GM23338 (cell line): ENCODE results near the gene MTMR1. TPM values are rescaled to one million over a fixed set of nuclear protein-coding genes. Genes with fewer than 3 reads are reported as not detected.

Experiments
- ATAC-seq: fragments of 200-7000 bp; cut with Tn5 transposase; 3 replicates; pipeline ENCODE4 v1.9.1; 2020
- DNase-seq: peaks from one replicate; pipeline ENCODE4 v3.0.0-alpha.2; 2015; ENCODE audit warnings: low spot score
- H2AFZ ChIP-seq: fragments of 200-600 bp; sonication (generic); 2 replicates; pipeline ENCODE4 v1.8.0; 2016; ENCODE audit warnings: antibody characterized with exemption, mild to moderate bottlenecking, moderate library complexity
- H3F3A ChIP-seq: fragments of 200-600 bp; sonication (generic); replicated peaks from 2 replicates; pipeline ENCODE4 v1.8.0; 2017; ENCODE audit warnings: antibody characterized with exemption, mixed run types, low read depth
- H3K27ac ChIP-seq: fragments of 200-600 bp; sonication (generic); 2 replicates; pipeline ENCODE4 v1.6.1; 2016; ENCODE audit warnings: low read depth
- H3K27me3 ChIP-seq: fragments of 200-600 bp; sonication (generic); 2 replicates; pipeline ENCODE4 v1.8.0; 2016; ENCODE audit warnings: mild to moderate bottlenecking, mixed run types, moderate library complexity; ENCODE audit not compliant: insufficient read depth
- H3K36me3 ChIP-seq: fragments of 200-600 bp; sonication (generic); 2 replicates; pipeline ENCODE4 v1.8.0; 2016; ENCODE audit warnings: mild to moderate bottlenecking; ENCODE audit not compliant: insufficient read depth
- H3K4me1 ChIP-seq: fragments of 200-600 bp; sonication (generic); 2 replicates; pipeline ENCODE4 v1.8.0; 2016; ENCODE audit warnings: mild to moderate bottlenecking, moderate library complexity; ENCODE audit not compliant: insufficient read depth
- H3K4me2 ChIP-seq: fragments of 200-600 bp; sonication (generic); 2 replicates; pipeline ENCODE4 v1.7.1; 2017; ENCODE audit warnings: mixed run types
- H3K4me3 ChIP-seq: fragments of 200-600 bp; sonication (generic); 2 replicates; pipeline ENCODE4 v1.6.1; 2016; ENCODE audit warnings: mixed run types
- H3K79me2 ChIP-seq: fragments of 200-600 bp; sonication (generic); replicated peaks from 2 replicates; pipeline ENCODE4 v1.8.0; 2017; ENCODE audit warnings: mild to moderate bottlenecking; ENCODE audit not compliant: insufficient read depth
- H3K9me2 ChIP-seq: fragments of 200-600 bp; sonication (generic); 2 replicates; pipeline ENCODE4 v1.8.0; 2017; ENCODE audit not compliant: insufficient read depth
- H4K20me1 ChIP-seq: fragments of 200-600 bp; sonication (generic); replicated peaks from 2 replicates; pipeline ENCODE4 v1.8.0; 2017; ENCODE audit warnings: mild to moderate bottlenecking; ENCODE audit not compliant: insufficient read depth
- H3K27ac Mint-ChIP-seq: 2 replicates; pipeline ENCODE4 v1.8.0; 2020; ENCODE audit warnings: inconsistent platforms, mild to moderate bottlenecking, moderate library complexity, mixed read lengths
- H3K27me3 Mint-ChIP-seq: 3 replicates; pipeline ENCODE4 v1.8.0; 2022; ENCODE audit warnings: low read depth, mild to moderate bottlenecking, moderate library complexity, mixed read lengths, inconsistent platforms; ENCODE audit not compliant: insufficient read depth, poor library complexity
- H3K36me3 Mint-ChIP-seq: 3 replicates; pipeline ENCODE4 v1.8.0; 2021; ENCODE audit warnings: low read depth, mild to moderate bottlenecking, inconsistent platforms, moderate library complexity, mixed read lengths
- H3K4me1 Mint-ChIP-seq: 3 replicates; pipeline ENCODE4 v1.8.0; 2020; ENCODE audit warnings: mild to moderate bottlenecking, inconsistent platforms, mixed read lengths
- H3K4me3 Mint-ChIP-seq: 3 replicates; pipeline ENCODE4 v1.8.0; 2021; ENCODE audit warnings: moderate library complexity, mild to moderate bottlenecking, inconsistent platforms, mixed read lengths
- H3K9me3 Mint-ChIP-seq: 3 replicates; pipeline ENCODE4 v1.8.0; 2020; ENCODE audit warnings: moderate library complexity, mild to moderate bottlenecking, inconsistent platforms, mixed read lengths
- CREB1 ChIP-seq: fragments of 250-450 bp; sonication (Bioruptor Pico); IDR thresholded peaks from 2 replicates; pipeline ENCODE4 v1.5.0; 2020; ENCODE audit warnings: low read depth, mild to moderate bottlenecking, moderate library complexity
- CTCF ChIP-seq, 2 experiments: fragments of 200-600 bp in 1 of 2; sonication (generic) in 1 of 2; conservative IDR thresholded peaks; 2 replicates each; pipeline versions ENCODE4 v1.5.1 to v1.6.1; 2016 to 2017; ENCODE audit warnings: antibody characterized with exemption in 2 of 2, low read depth in 2 of 2, mild to moderate bottlenecking in 2 of 2, moderate library complexity in 1 of 2
- ETS1 ChIP-seq: IDR thresholded peaks from 2 replicates; pipeline ENCODE4 v1.6.1; 2016; ENCODE audit warnings: antibody characterized with exemption
- EZH2 ChIP-seq: fragments of 200-600 bp; sonication (generic); IDR thresholded peaks from one replicate; pipeline ENCODE4 v1.8.0; 2017; ENCODE audit warnings: antibody characterized with exemption, mild to moderate bottlenecking, low read depth; ENCODE audit not compliant: unreplicated experiment
- JUNB ChIP-seq: IDR thresholded peaks from one replicate; pipeline ENCODE4 v1.6.1; 2016; ENCODE audit warnings: antibody characterized with exemption; ENCODE audit not compliant: unreplicated experiment
- NANOG ChIP-seq: IDR thresholded peaks from 2 replicates; pipeline ENCODE4 v1.6.1; 2016; ENCODE audit warnings: antibody characterized with exemption, borderline replicate concordance
- POLR2AphosphoS5 ChIP-seq: IDR thresholded peaks from 2 replicates; pipeline ENCODE4 v1.6.1; 2016; ENCODE audit warnings: antibody characterized with exemption, low read depth
- REST ChIP-seq: IDR thresholded peaks from one replicate; pipeline ENCODE4 v1.6.1; 2018; ENCODE audit warnings: antibody characterized with exemption; ENCODE audit not compliant: unreplicated experiment
- STAT1 ChIP-seq: IDR thresholded peaks from one replicate; pipeline ENCODE4 v1.6.1; 2016; ENCODE audit warnings: antibody characterized with exemption; ENCODE audit not compliant: unreplicated experiment
- ZNF331 ChIP-seq: fragments of 250-450 bp; sonication (Bioruptor Pico); IDR thresholded peaks from 2 replicates; pipeline ENCODE4 v1.5.0; 2020; ENCODE audit warnings: low read depth, mild to moderate bottlenecking, moderate library complexity
- polyA plus RNA-seq: library from polyadenylated mRNA; unstranded; fragments of >200 nt; fragmentation: Nextera tagmentation; extraction: Ambion mirVana; gene quantifications from 2 replicates; pipeline ENCODE4 v1.2.1, GENCODE V29; 2016
- total RNA-seq: library from RNA; depleted of rRNA; stranded (reverse); fragments of >200 nt; shearing (Covaris generic); gene quantifications from 2 replicates; pipeline ENCODE4 v1.2.3, GENCODE V29; 2014

The MTMR1 gene
- total and polyA plus RNA-seq, 2 experiments from 2014 or later: 4.5 to 19.1 TPM

GRCh38 chrX:150763810-150764209 lies 70.6 kb downstream of the MTMR1 start:
- no peaks in the 10 kb centered on the region for H4K20me1 ChIP-seq
- no peak overlapping the region for H2AFZ ChIP-seq
- DNase-seq (peak; percentile 31), ATAC-seq (no peak; the same call in 2 of the 3 replicates)
- H3F3A ChIP-seq: no peaks in the 10 kb centered on the region
- no peaks in the 10 kb centered on the region for H3K79me2 ChIP-seq
- Mint-ChIP-seq H3K9me3 (no peaks in the 10 kb centered on the region), H3K4me3 (no peak overlapping the region), H3K36me3 (no peaks in the 10 kb centered on the region; the same call in 2 of the 3 replicates), H3K27ac (no peak overlapping the region), H3K4me1 (peaks cover 17% of the 10 kb centered on the region), H3K27me3 (peaks cover 3% of the 10 kb centered on the region)
- H3K9me2 ChIP-seq: no peaks in the 10 kb centered on the region
- peaks cover 2% of the 10 kb centered on the region; the same call in 1 of the 2 replicates for H3K4me1 ChIP-seq
- no peak overlapping the region for H3K27ac ChIP-seq
- H3K4me2 ChIP-seq: no peak overlapping the region
- H3K36me3 ChIP-seq: no peaks in the 10 kb centered on the region
- no peak for TF ChIP-seq JUNB
- no peak overlapping the region for H3K4me3 ChIP-seq
- H3K27me3 ChIP-seq: no peaks in the 10 kb centered on the region

GRCh38 chrX:150765237-150765636 lies 72.0 kb downstream of the MTMR1 start:
- H3K36me3 ChIP-seq: no peaks in the 10 kb centered on the region
- Mint-ChIP-seq H3K4me1 (peaks cover 12% of the 10 kb centered on the region), H3K9me3 (no peaks in the 10 kb centered on the region), H3K27me3 (peaks cover 3% of the 10 kb centered on the region), H3K4me3 (no peak overlapping the region), H3K36me3 (no peaks in the 10 kb centered on the region; the same call in 2 of the 3 replicates), H3K27ac (no peak overlapping the region)
- no peak overlapping the region for H3K4me2 ChIP-seq
- ATAC-seq: no peak
- no peak overlapping the region for H3K27ac ChIP-seq
- H2AFZ ChIP-seq: no peak overlapping the region
- no peak for DNase-seq
- peaks cover 2% of the 10 kb centered on the region; the same call in 1 of the 2 replicates for H3K4me1 ChIP-seq
- no peaks in the 10 kb centered on the region for H4K20me1 ChIP-seq
- no peaks in the 10 kb centered on the region for H3K9me2 ChIP-seq
- H3K27me3 ChIP-seq: no peaks in the 10 kb centered on the region
- no peak overlapping the region for H3K4me3 ChIP-seq
- TF ChIP-seq EZH2 (no peak), CREB1 (CRISPR knock-in tag) (no peak), NANOG (no peak), STAT1 (no peak), ZNF331 (CRISPR knock-in tag) (no peak), POLR2AphosphoS5 (no peak), ETS1 (no peak), REST (no peak), JUNB (no peak), CTCF (conservative IDR thresholded peaks at IDR 0.05; ENCODE audit: low read depth in 2 of 2) (no peak)
- H3F3A ChIP-seq: no peaks in the 10 kb centered on the region
- no peaks in the 10 kb centered on the region for H3K79me2 ChIP-seq
